Left lung (tissue), 10 donors: ENCODE measurements around the gene RAP1GAP. TPM values are rescaled to one million over a fixed set of nuclear protein-coding genes. Genes with fewer than 3 reads are reported as not detected.
"Not testable (repeated sequence)": the region's sequence is repeated elsewhere in the genome, so short reads cannot be mapped to it uniquely, and the experiment has no call there.

Source experiments
- ATAC-seq: fragments of 200-7000 bp; cut with Tn5 transposase; one replicate; pipeline ENCODE4 v1.9.1; 2020; ENCODE audit warnings: moderate library complexity
- DNase-seq, 4 donors: peaks; one replicate each; pipeline ENCODE4 v3.0.0-alpha.2; 2013 to 2020
- H3K27ac ChIP-seq, 2 donors: fragments of 200-600 bp; sonication (generic) in 1 of 2; one replicate each; pipeline versions ENCODE4 v1.5.0 to v1.8.0; 2020 to 2021
- H3K27me3 ChIP-seq, 2 donors: fragments of 200-600 bp; sonication (generic) in 1 of 2; one replicate each; pipeline versions ENCODE4 v1.5.0 to v1.8.0; 2020 to 2021
- H3K36me3 ChIP-seq, 2 donors: fragments of 200-600 bp; sonication (generic) in 1 of 2; one replicate each; pipeline versions ENCODE4 v1.5.0 to v1.8.0; 2020 to 2021
- H3K4me1 ChIP-seq, 2 donors: fragments of 200-600 bp; one replicate each; pipeline ENCODE4 v1.8.0; 2021
- H3K4me3 ChIP-seq, 2 donors: fragments of 200-600 bp; sonication (generic) in 1 of 2; one replicate each; pipeline versions ENCODE4 v1.5.0 to v1.8.0; 2020 to 2021; ENCODE audit warnings: mild to moderate bottlenecking in 1 of 2
- H3K9me3 ChIP-seq, 2 donors: fragments of 200-600 bp; sonication (generic) in 1 of 2; one replicate each; pipeline versions ENCODE4 v1.5.0 to v1.8.0; 2020 to 2021
- intact Hi-C, 2 donors: fragments of 100-400 bp; cut with DNase I; formaldehyde crosslinking; loops; one replicate each; pipeline versions ENCODE4 v1.11.2 to v1.14.2; 2022
- polyA plus RNA-seq, 6 donors: library from polyadenylated mRNA; unstranded; fragments of 120-200 nt; gene quantifications; one replicate each; pipeline ENCODE4 v1.2.1, GENCODE V29; 2013; ENCODE audit not compliant: insufficient read length in 6 of 6
- total RNA-seq, 2 donors: library from RNA; stranded (reverse); fragmentation: NEBNext Ultra II Directional; extraction: Animal tissue kit (Norgen Biotek cat#: 25700); gene quantifications; one replicate each; pipeline ENCODE4 v1.2.1, GENCODE V29; 2021
- TF ChIP-seq, protein P1 (sequence below), 2 donors: fragments of 200-600 bp; sonication (generic) in 1 of 2; IDR thresholded peaks; one replicate each; pipeline versions ENCODE4 v1.5.0 to v1.8.0; 2021; ENCODE audit warnings: antibody characterized with exemption in 2 of 2
- donor health status: DM: no; HTN: yes; CAD: no.
- donor health status: DM: no; HTN: no; CAD: no.

Gene RAP1GAP
- total and polyA plus RNA-seq, 8 donors, result 20.7 to 59.3 (median 45.2) TPM

DNA sequence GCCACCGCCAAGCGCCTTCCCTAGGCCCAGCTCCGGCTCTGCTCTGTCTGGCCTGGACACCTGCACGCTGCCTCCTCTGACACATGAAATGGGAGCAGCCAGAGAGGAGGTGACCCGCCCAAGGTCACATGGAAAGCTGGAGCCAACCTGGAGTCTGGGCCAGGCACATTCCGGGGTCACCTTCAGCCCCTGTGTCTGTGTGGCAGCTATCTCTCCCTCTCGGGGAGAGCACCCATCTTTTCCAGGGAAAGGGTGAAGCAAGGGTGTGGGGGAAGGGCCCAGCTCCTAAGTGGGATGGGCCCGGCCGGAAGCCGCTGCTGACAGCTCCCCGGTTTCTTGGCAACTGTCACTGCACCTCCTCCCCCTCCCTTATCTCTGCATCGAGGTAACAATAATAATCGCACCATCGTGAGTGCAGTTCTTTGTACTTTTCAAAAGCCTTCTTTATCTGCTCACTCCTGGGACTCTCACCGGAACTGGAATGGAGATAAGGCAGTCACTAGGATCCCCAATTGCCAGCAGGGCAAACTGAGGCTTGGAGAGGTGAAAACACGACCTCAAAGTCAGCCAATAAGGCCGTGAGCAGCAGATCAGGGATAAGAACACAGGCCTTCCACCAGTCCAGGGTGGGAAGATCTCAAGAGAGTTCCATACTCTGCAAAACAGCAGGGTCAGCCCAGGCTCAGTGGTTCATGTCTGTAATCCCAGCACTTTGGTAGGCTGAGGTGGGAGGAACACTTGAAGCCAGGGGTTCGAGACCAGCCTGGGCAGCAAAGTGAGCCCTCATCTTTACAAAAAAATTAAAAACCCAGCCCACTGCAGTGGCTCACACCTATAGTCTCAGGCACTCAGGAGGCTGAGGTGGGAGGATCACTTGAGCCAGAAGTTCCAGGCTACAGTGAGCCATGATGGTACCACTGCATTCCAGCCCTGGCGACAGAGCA lies 36.9 kb downstream of the RAP1GAP start:
- no peak overlapping the region for H3K4me3 ChIP-seq
- peaks cover 0 to 74% of the 10 kb centered on the region in 2 donors for H3K27me3 ChIP-seq
- TF ChIP-seq, protein P1, sequence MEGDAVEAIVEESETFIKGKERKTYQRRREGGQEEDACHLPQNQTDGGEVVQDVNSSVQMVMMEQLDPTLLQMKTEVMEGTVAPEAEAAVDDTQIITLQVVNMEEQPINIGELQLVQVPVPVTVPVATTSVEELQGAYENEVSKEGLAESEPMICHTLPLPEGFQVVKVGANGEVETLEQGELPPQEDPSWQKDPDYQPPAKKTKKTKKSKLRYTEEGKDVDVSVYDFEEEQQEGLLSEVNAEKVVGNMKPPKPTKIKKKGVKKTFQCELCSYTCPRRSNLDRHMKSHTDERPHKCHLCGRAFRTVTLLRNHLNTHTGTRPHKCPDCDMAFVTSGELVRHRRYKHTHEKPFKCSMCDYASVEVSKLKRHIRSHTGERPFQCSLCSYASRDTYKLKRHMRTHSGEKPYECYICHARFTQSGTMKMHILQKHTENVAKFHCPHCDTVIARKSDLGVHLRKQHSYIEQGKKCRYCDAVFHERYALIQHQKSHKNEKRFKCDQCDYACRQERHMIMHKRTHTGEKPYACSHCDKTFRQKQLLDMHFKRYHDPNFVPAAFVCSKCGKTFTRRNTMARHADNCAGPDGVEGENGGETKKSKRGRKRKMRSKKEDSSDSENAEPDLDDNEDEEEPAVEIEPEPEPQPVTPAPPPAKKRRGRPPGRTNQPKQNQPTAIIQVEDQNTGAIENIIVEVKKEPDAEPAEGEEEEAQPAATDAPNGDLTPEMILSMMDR (IDR thresholded peaks at IDR 0.05), result no peak
- H3K9me3 ChIP-seq, result no peaks in the 10 kb centered on the region
- intact Hi-C loops, result no loop called here
- no peak overlapping the region for H3K27ac ChIP-seq
- H3K36me3 ChIP-seq, result no peaks in the 10 kb centered on the region
- no peak for ATAC-seq
- H3K4me1 ChIP-seq, result no peaks in the 10 kb centered on the region
- no peak for DNase-seq

DNA sequence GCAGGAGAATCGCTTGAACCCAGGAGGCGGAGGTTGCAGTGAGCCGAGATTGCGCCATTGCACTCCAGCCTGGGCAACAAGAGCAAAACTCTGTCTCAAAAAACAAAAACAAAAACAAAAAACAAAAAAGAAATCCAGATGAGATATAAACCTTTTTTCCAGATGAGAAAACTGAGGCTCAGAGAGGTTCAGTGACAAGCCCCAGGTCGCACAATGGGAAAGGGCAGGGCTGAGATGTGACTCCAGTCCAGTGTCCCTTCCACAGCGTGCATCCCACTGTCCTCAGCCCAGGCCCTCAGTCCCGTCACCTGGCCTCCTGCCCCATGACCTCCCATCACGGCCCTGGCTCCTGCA lies 37.6 kb downstream of the RAP1GAP start:
- H3K4me1 ChIP-seq, H3K4me3 ChIP-seq, H3K27ac ChIP-seq, H3K9me3 ChIP-seq, H3K36me3 ChIP-seq, intact Hi-C loops, DNase-seq, ATAC-seq: not testable (repeated sequence)
- peaks cover 0 to 74% of the 10 kb centered on the region in 2 donors for H3K27me3 ChIP-seq

DNA sequence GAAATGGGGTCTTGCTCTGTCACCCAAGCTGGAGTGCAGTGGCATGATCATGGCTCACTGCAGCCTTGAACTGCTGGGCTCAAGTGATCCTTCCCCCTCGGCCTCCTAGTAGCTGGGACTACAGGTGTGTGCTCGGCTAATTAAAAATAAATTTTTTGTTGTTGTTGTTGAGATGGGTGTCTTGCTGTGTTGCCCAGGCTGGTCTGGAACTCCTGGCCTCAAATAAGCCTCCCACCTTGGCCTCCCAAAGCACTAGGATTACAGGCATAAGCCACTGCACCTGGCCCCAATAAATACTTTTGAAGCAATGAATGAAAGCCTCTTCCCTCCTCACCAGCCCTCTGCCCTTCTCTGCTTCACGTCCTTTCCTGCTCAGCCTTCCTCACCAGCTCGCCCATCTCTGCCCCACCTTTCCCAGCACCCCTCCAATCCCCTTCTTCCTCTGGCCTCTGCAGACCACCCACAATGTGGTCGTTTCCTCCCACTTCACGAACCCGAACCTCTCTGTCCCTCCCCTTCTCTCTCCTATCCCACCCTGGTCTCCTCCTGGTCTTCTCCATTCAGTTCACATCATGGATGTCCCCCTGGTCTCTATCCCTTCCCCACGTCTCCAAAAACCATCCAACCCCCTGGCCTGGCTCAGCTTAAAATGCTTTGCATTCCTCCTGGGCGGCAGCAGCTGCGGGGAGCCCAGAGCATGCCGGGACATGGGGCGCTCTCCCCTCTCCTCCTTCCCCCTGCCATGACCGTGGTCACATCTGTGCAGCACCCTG lies 38.4 kb downstream of the RAP1GAP start:
- intact Hi-C loops, result no loop called here

DNA sequence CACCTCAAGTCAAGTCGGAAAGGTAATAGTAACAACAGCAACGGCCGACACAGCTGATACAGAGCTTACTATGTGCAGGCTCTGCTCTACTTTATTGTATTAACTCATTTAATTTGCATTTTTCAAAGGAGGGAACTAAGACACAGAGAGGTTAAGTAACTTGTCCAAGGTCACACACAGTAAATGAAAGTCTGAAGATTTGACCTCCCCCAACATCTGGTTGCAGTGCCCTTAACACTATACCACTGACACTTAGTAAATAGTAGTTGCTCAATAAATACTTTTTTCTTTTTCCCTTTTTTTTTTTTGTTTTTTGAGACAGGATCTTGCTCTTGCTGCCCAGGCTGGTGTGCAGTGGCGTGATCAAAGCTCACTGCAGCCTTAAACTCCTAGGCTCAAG lies 39.2 kb downstream of the RAP1GAP start:
- no peaks in the 10 kb centered on the region for H3K4me1 ChIP-seq
- intact Hi-C loops, result no loop called here
- no peak overlapping the region for H3K27ac ChIP-seq
- ATAC-seq (no peak), DNase-seq (no peak)
- TF ChIP-seq, protein P1 (IDR thresholded peaks at IDR 0.05), result no peak
- H3K27me3 ChIP-seq, result peaks cover 0 to 66% of the 10 kb centered on the region in 2 donors
- no peaks in the 10 kb centered on the region for H3K9me3 ChIP-seq
- no peaks in the 10 kb centered on the region for H3K36me3 ChIP-seq
- H3K4me3 ChIP-seq, result no peak overlapping the region

More for the DNA sequence above, 38.4 kb downstream of the RAP1GAP start:
- Histone ChIP-seq H3K4me1 (no peaks in the 10 kb centered on the region), H3K9me3 (no peaks in the 10 kb centered on the region), H3K27me3 (peaks cover 0 to 74% of the 10 kb centered on the region in 2 donors), H3K27ac (no peak overlapping the region), H3K4me3 (no peak overlapping the region), H3K36me3 (no peaks in the 10 kb centered on the region)
- no peak for DNase-seq
- ATAC-seq, result no peak
- TF ChIP-seq, protein P1 (IDR thresholded peaks at IDR 0.05), result no peak

DNA sequence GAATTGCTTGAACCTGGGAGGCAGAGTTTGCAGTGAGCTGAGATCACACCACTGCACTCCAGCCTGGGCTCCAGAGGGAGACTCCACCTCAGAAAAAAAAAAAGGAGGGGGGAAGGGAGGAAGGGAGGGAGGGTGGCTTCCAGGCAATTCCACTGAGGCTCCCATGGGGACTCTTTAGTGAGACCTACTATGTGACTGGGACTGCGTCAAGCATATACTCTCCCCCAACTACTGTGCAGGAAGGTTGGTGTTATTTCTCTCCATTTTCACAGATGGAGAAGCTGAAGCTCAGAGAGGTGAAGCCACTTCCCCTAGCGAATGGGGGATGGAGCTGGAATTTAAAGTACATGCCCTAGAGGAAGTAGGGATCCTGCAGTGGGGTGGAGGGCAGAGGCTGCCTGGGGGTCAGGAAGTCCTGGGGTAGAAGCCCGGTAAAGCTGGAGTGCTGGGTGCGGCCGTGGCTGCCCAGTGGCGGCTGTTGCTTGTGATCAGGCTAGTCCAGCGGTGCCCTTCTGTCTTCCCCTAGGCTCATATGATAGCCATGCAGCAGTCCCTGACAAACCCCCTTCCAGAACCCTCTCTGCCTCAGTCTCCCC lies 40.3 kb downstream of the RAP1GAP start:
- intact Hi-C loops, result no loop called here
- peak; percentile 45 for ATAC-seq

More for the DNA sequence above, 40.3 kb downstream of the RAP1GAP start:
- peaks cover 0 to 60% of the 10 kb centered on the region in 2 donors for H3K27me3 ChIP-seq
- TF ChIP-seq, protein P1 (IDR thresholded peaks at IDR 0.05), result no peak
- no peak overlapping the region for H3K4me3 ChIP-seq
- no peaks in the 10 kb centered on the region for H3K36me3 ChIP-seq
- H3K27ac ChIP-seq, result no peak overlapping the region
- no peaks in the 10 kb centered on the region for H3K9me3 ChIP-seq
- DNase-seq, result no peak
- H3K4me1 ChIP-seq, result no peaks in the 10 kb centered on the region
